ENCODE results near the gene RPS25.
"Not testable (repeated sequence)": the region's sequence is repeated elsewhere in the genome, so short reads cannot be mapped to it uniquely, and the experiment has no call there.

Gene RPS25

DNA sequence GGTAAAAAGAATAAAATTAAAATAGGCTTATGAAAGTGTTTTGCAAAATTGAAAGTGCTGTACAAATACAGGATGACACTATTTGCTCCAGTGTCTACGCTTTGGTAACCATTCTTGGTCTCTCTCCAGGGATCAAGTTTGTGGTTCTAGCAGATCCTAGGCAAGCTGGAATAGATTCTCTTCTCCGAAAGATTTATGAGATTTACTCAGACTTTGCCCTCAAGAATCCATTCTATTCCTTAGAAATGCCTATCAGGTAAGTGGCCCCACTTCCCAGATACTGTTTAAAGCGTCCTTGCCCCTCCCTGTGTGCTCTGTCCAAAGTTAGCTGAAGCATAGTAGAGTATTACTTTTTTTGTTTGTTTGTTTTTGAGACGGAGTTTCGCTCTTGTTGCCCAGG lies 3.5 kb upstream of the RPS25 start:
- Histone ChIP-seq H3K9me2 (replicated peaks; ENCODE audit: control insufficient read depth, low read length) (no peaks in the 10 kb centered on the region), H3K36me3 (ENCODE audit: control insufficient read depth, low read length) (peaks cover 77% of the 10 kb centered on the region), H3K4me3 (ENCODE audit: low read length) (no peak overlapping the region), H3F3A (ENCODE audit: control insufficient read depth, insufficient read depth) (peaks cover 21% of the 10 kb centered on the region), H3K4me1 (ENCODE audit: control insufficient read depth, low read length) (peaks cover 26% of the 10 kb centered on the region), H3K27ac (ENCODE audit: low read depth, low read length) (no peak overlapping the region), H4K20me1 (ENCODE audit: control insufficient read depth, insufficient read depth, low read depth, low read length) (0 out of 2 replicates have a peak, but pooled peaks cover 3% of the 10 kb centered on the region), H3K4me2 (ENCODE audit: low read length) (peak overlapping the region; percentile 16; the same call in 1 of the 2 replicates), H3K9me3 (ENCODE audit: control insufficient read depth, insufficient read depth, low read length) (no peaks in the 10 kb centered on the region), H3K27me3 (ENCODE audit: control insufficient read depth, low read length) (peaks cover 3% of the 10 kb centered on the region; the same call in 1 of the 2 replicates), H3K79me2 (ENCODE audit: control insufficient read depth, low read length) (peaks cover 58% of the 10 kb centered on the region)
- TF ChIP-seq, protein P1, sequence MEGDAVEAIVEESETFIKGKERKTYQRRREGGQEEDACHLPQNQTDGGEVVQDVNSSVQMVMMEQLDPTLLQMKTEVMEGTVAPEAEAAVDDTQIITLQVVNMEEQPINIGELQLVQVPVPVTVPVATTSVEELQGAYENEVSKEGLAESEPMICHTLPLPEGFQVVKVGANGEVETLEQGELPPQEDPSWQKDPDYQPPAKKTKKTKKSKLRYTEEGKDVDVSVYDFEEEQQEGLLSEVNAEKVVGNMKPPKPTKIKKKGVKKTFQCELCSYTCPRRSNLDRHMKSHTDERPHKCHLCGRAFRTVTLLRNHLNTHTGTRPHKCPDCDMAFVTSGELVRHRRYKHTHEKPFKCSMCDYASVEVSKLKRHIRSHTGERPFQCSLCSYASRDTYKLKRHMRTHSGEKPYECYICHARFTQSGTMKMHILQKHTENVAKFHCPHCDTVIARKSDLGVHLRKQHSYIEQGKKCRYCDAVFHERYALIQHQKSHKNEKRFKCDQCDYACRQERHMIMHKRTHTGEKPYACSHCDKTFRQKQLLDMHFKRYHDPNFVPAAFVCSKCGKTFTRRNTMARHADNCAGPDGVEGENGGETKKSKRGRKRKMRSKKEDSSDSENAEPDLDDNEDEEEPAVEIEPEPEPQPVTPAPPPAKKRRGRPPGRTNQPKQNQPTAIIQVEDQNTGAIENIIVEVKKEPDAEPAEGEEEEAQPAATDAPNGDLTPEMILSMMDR (IDR thresholded peaks at IDR 0.05; ENCODE audit: low read depth, low read length, poor library complexity, severe bottlenecking) = no peak
- no peak for TF ChIP-seq EZH2phosphoT487 (IDR thresholded peaks at IDR 0.05; ENCODE audit: borderline replicate concordance, low read length)

DNA sequence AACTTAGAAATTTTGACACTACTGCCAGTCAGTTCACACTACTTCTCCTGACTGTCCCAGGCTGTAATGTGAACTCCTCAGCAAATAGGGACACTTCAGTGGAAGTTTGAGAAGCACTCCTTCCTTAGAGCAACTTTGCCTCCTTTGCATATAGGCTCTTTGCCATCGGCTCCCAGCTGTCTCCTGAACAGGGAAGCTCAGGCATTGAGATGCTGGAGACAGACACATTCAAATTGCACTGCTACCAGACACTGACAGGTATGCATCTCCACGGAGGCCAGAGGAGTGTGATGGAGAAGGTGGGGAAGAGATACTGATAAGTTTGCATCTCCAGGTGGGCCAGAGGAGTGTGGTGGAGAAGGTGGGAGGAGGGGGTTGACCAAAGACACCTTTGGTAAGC lies 1.9 kb upstream of the RPS25 start:
- peak overlapping the region; percentile 96 for H3K4me3 ChIP-seq (ENCODE audit: low read length)
- peaks cover 38% of the 10 kb centered on the region for H3F3A ChIP-seq (ENCODE audit: control insufficient read depth, insufficient read depth)
- H3K27me3 ChIP-seq (ENCODE audit: control insufficient read depth, low read length) = peaks cover 3% of the 10 kb centered on the region; the same call in 1 of the 2 replicates
- H3K36me3 ChIP-seq (ENCODE audit: control insufficient read depth, low read length) = peaks cover 77% of the 10 kb centered on the region
- H3K9me3 ChIP-seq (ENCODE audit: control insufficient read depth, insufficient read depth, low read length) = no peaks in the 10 kb centered on the region
- H4K20me1 ChIP-seq (ENCODE audit: control insufficient read depth, insufficient read depth, low read depth, low read length) = peaks cover 6% of the 10 kb centered on the region; the same call in 1 of the 2 replicates
- peaks cover 75% of the 10 kb centered on the region for H3K79me2 ChIP-seq (ENCODE audit: control insufficient read depth, low read length)
- peak overlapping the region; percentile 77 for H3K4me2 ChIP-seq (ENCODE audit: low read length)
- no peaks in the 10 kb centered on the region for H3K9me2 ChIP-seq (replicated peaks; ENCODE audit: control insufficient read depth, low read length)
- TF ChIP-seq EZH2phosphoT487 (IDR thresholded peaks at IDR 0.05; ENCODE audit: borderline replicate concordance, low read length) = no peak
- TF ChIP-seq, protein P1 (IDR thresholded peaks at IDR 0.05; ENCODE audit: low read depth, low read length, poor library complexity, severe bottlenecking) = no peak
- no peak overlapping the region for H3K27ac ChIP-seq (ENCODE audit: low read depth, low read length)
- H3K4me1 ChIP-seq (ENCODE audit: control insufficient read depth, low read length) = peaks cover 33% of the 10 kb centered on the region

DNA sequence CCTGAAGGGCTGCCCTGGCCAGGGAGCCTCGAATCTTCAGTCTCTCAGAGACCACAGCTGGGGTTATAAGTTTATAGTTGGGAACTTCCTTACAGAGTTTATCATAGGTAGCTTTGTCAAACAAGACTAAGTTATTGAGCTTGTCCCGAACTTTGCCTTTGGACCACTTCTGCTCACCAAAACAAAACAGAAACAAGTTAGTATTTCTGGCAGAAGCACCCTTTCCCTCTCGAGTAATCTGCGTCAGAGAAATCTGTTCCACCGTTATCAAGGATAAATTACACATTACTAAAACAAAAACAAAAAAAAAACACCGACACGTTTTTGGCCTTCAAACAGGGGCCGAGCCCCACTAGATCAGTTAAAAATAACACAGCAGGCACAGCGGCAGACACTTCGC lies 766 bp downstream of the RPS25 start:
- Histone ChIP-seq H3K27ac (ENCODE audit: low read depth, low read length) (peak overlapping the region; percentile 93), H3F3A (ENCODE audit: control insufficient read depth, insufficient read depth) (peaks cover 53% of the 10 kb centered on the region)
- H4K20me1 ChIP-seq (ENCODE audit: control insufficient read depth, insufficient read depth, low read depth, low read length) = not testable (repeated sequence)

DNA sequence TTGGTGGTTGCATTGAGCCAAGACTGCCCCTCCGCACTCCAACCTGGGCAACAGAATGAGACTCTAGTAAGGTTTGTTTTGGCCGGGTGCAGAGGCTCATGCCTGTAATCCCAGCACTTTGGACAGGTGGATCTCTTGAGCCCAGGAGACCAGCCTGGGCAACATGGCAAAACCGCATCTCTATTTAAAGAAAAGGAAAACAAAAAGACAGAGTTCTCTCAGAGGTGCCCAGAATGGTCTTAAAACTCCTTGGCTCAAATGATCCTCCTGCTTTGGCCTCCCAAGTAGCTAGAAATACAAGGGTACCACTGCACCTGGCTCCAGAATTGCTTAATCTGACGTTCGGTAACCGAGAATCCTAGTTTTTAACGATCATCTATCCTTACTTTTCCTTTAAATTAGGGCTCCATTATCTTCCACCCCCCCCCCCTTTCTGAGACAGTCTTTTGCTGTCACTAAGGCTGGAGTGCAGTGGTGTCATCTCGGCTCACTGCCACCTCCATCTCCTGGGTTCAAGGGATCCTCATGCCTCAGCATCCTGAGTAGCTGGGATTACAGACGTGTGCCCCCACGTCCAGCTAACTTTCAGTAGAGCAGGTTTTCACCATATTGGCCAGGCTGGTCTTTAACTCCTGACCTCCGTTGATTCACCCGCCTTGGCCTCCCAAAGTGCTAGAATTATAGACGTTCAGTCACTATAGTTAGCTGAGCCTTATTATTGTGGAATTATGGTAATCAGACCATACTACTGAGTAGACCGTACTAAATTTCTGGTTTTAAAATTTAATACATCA lies 1.7 kb downstream of the RPS25 start:
- TF ChIP-seq, protein P1 (IDR thresholded peaks at IDR 0.05; ENCODE audit: low read depth, low read length, poor library complexity, severe bottlenecking) = no peak
- TF ChIP-seq EZH2phosphoT487 (IDR thresholded peaks at IDR 0.05; ENCODE audit: borderline replicate concordance, low read length) = no peak
- Histone ChIP-seq H3K4me3 (ENCODE audit: low read length) (peak overlapping the region; percentile 96), H3K9me3 (ENCODE audit: control insufficient read depth, insufficient read depth, low read length) (no peaks in the 10 kb centered on the region), H3K4me1 (ENCODE audit: control insufficient read depth, low read length) (peaks cover 33% of the 10 kb centered on the region), H3K27ac (ENCODE audit: low read depth, low read length) (peak overlapping the region; percentile 93), H3K4me2 (ENCODE audit: low read length) (peak overlapping the region; percentile 77), H3K36me3 (ENCODE audit: control insufficient read depth, low read length) (peaks cover 72% of the 10 kb centered on the region), H3K27me3 (ENCODE audit: control insufficient read depth, low read length) (peaks cover 3% of the 10 kb centered on the region; the same call in 1 of the 2 replicates), H4K20me1 (ENCODE audit: control insufficient read depth, insufficient read depth, low read depth, low read length) (peaks cover 6% of the 10 kb centered on the region; the same call in 1 of the 2 replicates), H3K79me2 (ENCODE audit: control insufficient read depth, low read length) (peaks cover 62% of the 10 kb centered on the region), H3K9me2 (replicated peaks; ENCODE audit: control insufficient read depth, low read length) (no peaks in the 10 kb centered on the region), H3F3A (ENCODE audit: control insufficient read depth, insufficient read depth) (peaks cover 60% of the 10 kb centered on the region)

More for the DNA sequence above, 766 bp downstream of the RPS25 start:
- Histone ChIP-seq H3K79me2 (ENCODE audit: control insufficient read depth, low read length) (peaks cover 67% of the 10 kb centered on the region), H3K4me3 (ENCODE audit: low read length) (peak overlapping the region; percentile 96), H3K4me2 (ENCODE audit: low read length) (peak overlapping the region; percentile 77), H3K4me1 (ENCODE audit: control insufficient read depth, low read length) (peaks cover 33% of the 10 kb centered on the region), H3K36me3 (ENCODE audit: control insufficient read depth, low read length) (peaks cover 74% of the 10 kb centered on the region)
- H3K27me3 ChIP-seq (ENCODE audit: control insufficient read depth, low read length); H3K9me3 ChIP-seq (ENCODE audit: control insufficient read depth, insufficient read depth, low read length); H3K9me2 ChIP-seq (replicated peaks; ENCODE audit: control insufficient read depth, low read length): not testable (repeated sequence)

All from DOHH2 (cell line).